OCI-LY1 (cell line): Measurements from ENCODE around the gene EDN1.

ENCODE experiments used
- EZH2 ChIP-seq: fragments of 200-600 bp; sonication (generic), shearing (Covaris generic); IDR thresholded peaks from 2 replicates; pipeline ENCODE4 v1.8.0; 2017; ENCODE audit warnings: borderline replicate concordance, mixed run types, mild to moderate bottlenecking, antibody characterized with exemption, low read length, moderate library complexity, mixed read lengths
- TF ChIP-seq, protein P1 (sequence below): fragments of 200-600 bp; sonication (generic), shearing (Covaris generic); IDR thresholded peaks from 2 replicates; pipeline ENCODE4 v1.5.1; 2017; ENCODE audit warnings: mild to moderate bottlenecking, antibody characterized with exemption, low read length, moderate library complexity, mixed read lengths

DNA sequence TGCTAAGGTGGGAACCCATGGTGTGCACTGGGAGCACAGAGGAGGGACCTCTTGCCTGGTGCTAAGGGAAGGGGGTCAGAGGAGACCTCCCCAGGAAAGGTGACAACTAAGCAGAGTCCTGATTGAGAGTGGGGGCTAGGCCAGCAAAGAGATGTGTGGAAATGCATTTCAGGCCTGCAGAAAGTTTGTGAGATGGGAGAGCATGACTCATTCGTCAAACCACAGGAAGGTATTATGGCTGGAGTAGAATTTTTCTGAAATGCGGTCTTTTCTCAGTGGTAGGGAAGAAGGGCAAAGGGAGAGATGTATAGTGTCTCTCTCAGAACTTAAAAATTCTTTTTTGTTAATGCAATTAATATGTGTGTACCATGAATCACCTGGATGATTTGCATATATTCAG lies 23.6 kb upstream of the EDN1 start:
- no peak for TF ChIP-seq EZH2
- TF ChIP-seq, protein P1, sequence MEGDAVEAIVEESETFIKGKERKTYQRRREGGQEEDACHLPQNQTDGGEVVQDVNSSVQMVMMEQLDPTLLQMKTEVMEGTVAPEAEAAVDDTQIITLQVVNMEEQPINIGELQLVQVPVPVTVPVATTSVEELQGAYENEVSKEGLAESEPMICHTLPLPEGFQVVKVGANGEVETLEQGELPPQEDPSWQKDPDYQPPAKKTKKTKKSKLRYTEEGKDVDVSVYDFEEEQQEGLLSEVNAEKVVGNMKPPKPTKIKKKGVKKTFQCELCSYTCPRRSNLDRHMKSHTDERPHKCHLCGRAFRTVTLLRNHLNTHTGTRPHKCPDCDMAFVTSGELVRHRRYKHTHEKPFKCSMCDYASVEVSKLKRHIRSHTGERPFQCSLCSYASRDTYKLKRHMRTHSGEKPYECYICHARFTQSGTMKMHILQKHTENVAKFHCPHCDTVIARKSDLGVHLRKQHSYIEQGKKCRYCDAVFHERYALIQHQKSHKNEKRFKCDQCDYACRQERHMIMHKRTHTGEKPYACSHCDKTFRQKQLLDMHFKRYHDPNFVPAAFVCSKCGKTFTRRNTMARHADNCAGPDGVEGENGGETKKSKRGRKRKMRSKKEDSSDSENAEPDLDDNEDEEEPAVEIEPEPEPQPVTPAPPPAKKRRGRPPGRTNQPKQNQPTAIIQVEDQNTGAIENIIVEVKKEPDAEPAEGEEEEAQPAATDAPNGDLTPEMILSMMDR, result no peak
